NCI-H2107 (cell line): ENCODE data around the gene PHETA1.
A peak's percentile ranks its signal among the peaks of the same experiment; 100 is the strongest.
"Not testable (repeated sequence)": the region's sequence is repeated elsewhere in the genome, so short reads cannot be mapped to it uniquely, and the experiment has no call there.

Source experiments
- DNase-seq: peaks from one replicate; lab custom pipeline; 2025; lab: John Stamatoyannopoulos, UW

The PHETA1 gene

GRCh38 chr12:111405149-111405858 is 36.4 kb upstream of the PHETA1 start:
- DNase-seq, result peak; percentile 90

- no peak for DNase-seq
Measured at GRCh38 chr12:111404362-111405148, 35.7 kb upstream of the PHETA1 start.

GRCh38 chr12:111402490-111402824 is 33.6 kb upstream of the PHETA1 start:
- DNase-seq, result not testable (repeated sequence)

GRCh38 chr12:111401167-111401605 is 32.3 kb upstream of the PHETA1 start:
- no peak for DNase-seq

GRCh38 chr12:111399741-111400404 is 31.0 kb upstream of the PHETA1 start:
- not testable (repeated sequence) for DNase-seq

GRCh38 chr12:111398530-111398929 is 29.6 kb upstream of the PHETA1 start:
- DNase-seq, result no peak

- peak; percentile 51 for DNase-seq
Measured at GRCh38 chr12:111396726-111397445, 28.0 kb upstream of the PHETA1 start.

- DNase-seq, result not testable (repeated sequence)
Measured at GRCh38 chr12:111396271-111396670, 27.4 kb upstream of the PHETA1 start.

- DNase-seq, result no peak
Measured at GRCh38 chr12:111395336-111396187, 26.7 kb upstream of the PHETA1 start.

GRCh38 chr12:111394480-111394879 is 25.6 kb upstream of the PHETA1 start:
- DNase-seq, result no peak

GRCh38 chr12:111393700-111394300 is 24.9 kb upstream of the PHETA1 start:
- DNase-seq, result no peak

GRCh38 chr12:111390910-111391309 is 22.0 kb upstream of the PHETA1 start:
- no peak for DNase-seq

GRCh38 chr12:111389635-111390034 is 20.7 kb upstream of the PHETA1 start:
- no peak for DNase-seq

GRCh38 chr12:111387747-111388323 is 18.9 kb upstream of the PHETA1 start:
- no peak for DNase-seq

- DNase-seq, result no peak
Measured at GRCh38 chr12:111386885-111387284, 18.0 kb upstream of the PHETA1 start.

- DNase-seq, result no peak
Measured at GRCh38 chr12:111384596-111384995, 15.7 kb upstream of the PHETA1 start.

- DNase-seq, result no peak
Measured at GRCh38 chr12:111379942-111380554, 11.2 kb upstream of the PHETA1 start.

GRCh38 chr12:111377440-111377839 is 8.5 kb upstream of the PHETA1 start:
- DNase-seq, result no peak

GRCh38 chr12:111373231-111373630 is 4.3 kb upstream of the PHETA1 start:
- DNase-seq, result not testable (repeated sequence)
